Measurements from ENCODE around the gene SIGLEC10.

The SIGLEC10 gene

DNA sequence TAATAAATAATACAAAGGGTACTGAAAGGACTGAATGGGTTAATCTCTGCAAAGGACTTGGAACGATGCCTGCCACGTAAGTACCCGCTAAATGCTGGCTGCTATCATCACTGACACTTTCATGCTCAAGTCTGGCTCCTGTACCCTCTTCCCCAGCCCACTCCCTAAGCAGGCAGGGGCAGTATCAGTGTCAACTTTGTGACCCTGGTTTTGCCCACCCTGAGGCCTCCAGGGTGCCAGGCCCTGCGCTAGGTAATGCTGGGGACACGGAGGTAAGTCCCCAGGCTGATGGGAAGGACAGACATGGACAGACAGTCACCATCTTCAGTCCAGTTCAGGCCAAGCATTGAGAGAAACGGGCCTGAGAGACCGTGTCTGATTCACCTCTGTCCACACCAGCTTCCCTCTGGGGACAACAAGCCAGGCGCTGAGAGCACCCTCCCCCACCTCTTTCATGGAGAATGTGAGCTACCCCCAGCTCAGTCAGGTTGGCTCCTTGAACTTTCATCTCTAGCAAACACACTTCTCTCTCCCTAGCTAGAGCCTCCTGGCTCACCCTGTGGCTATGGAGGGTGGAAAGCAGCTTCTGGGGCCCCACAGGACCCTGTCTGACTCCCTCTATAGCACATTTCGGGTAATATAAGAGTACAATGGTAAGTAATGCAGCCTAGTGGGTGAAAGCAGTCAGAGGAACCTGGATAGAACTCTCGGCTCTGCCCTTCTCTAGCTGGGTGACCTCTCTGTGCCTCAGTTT, 52.1 kb downstream of the SIGLEC10 start:
- Histone ChIP-seq H3K4me2 (ENCODE audit: low read length) (peak overlapping the region; percentile 95), H3K79me2 (ENCODE audit: control insufficient read depth, low read length) (peaks cover 45% of the 10 kb centered on the region)

DNA sequence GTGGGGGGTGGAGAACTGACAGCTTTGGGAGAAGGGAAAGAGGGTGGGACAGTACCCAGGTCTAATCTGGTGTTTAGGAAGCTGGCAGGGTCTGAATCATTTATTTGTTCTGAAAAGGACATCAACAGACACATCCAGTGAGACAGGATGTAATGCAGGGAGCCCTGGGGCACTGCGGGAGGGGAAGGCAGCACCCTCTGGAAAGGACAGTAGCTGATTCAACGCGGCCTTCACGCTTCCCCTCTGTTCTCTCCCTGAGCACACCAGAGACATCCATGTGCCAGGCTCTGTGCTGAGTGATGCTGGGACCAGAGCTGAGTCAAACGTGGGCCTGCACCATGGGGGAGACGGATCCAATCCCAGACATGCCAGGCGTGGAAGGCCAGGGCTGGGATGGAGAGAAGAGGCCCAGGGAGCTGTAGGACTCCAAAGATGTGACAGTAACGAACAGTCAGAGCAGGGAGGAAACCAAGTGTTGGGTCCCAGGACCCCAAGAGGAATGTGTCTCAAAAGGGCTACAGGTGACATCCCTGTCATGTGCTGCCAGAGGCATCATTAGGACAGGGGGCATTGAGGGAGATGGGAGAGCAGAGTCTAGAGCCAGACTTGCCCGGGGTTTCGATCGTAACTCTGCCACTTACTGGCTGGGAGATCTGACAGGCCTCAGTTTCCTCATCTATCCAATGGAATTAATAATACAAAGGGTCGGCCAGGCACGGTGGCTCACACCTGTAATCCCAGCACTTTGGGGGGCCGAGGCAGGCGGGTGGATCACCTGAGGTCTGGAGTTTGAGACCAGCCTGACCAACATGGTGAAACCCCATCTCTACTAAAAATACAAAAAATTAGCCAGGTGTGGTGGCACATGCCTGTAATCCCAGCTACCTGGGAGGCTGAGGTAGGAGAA, 53.0 kb downstream of the SIGLEC10 start:
- no peak for TF ChIP-seq EZH2phosphoT487 (IDR thresholded peaks at IDR 0.05; ENCODE audit: borderline replicate concordance, low read length)
- TF ChIP-seq, protein P1, sequence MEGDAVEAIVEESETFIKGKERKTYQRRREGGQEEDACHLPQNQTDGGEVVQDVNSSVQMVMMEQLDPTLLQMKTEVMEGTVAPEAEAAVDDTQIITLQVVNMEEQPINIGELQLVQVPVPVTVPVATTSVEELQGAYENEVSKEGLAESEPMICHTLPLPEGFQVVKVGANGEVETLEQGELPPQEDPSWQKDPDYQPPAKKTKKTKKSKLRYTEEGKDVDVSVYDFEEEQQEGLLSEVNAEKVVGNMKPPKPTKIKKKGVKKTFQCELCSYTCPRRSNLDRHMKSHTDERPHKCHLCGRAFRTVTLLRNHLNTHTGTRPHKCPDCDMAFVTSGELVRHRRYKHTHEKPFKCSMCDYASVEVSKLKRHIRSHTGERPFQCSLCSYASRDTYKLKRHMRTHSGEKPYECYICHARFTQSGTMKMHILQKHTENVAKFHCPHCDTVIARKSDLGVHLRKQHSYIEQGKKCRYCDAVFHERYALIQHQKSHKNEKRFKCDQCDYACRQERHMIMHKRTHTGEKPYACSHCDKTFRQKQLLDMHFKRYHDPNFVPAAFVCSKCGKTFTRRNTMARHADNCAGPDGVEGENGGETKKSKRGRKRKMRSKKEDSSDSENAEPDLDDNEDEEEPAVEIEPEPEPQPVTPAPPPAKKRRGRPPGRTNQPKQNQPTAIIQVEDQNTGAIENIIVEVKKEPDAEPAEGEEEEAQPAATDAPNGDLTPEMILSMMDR (IDR thresholded peaks at IDR 0.05; ENCODE audit: low read depth, low read length, poor library complexity, severe bottlenecking) = no peak
- H3K9me2 ChIP-seq (replicated peaks; ENCODE audit: control insufficient read depth, low read length) = no peaks in the 10 kb centered on the region
- no peaks in the 10 kb centered on the region for H3K27me3 ChIP-seq (ENCODE audit: control insufficient read depth, low read length)
- peaks cover 10% of the 10 kb centered on the region; the same call in 1 of the 2 replicates for H3K36me3 ChIP-seq (ENCODE audit: control insufficient read depth, low read length)
- peaks cover 45% of the 10 kb centered on the region for H3K79me2 ChIP-seq (ENCODE audit: control insufficient read depth, low read length)
- no peak overlapping the region for H3K4me3 ChIP-seq (ENCODE audit: low read length)
- H3K9me3 ChIP-seq (ENCODE audit: control insufficient read depth, insufficient read depth, low read length) = no peaks in the 10 kb centered on the region
- peak overlapping the region; percentile 21; the same call in 1 of the 2 replicates for H3K4me2 ChIP-seq (ENCODE audit: low read length)
- peaks cover 25% of the 10 kb centered on the region for H3K4me1 ChIP-seq (ENCODE audit: control insufficient read depth, low read length)
- H3K27ac ChIP-seq (ENCODE audit: low read depth, low read length) = no peak overlapping the region
- H4K20me1 ChIP-seq (ENCODE audit: control insufficient read depth, insufficient read depth, low read depth, low read length) = no peaks in the 10 kb centered on the region
- H3F3A ChIP-seq (ENCODE audit: control insufficient read depth, insufficient read depth) = no peaks in the 10 kb centered on the region

More for the DNA sequence above, 52.1 kb downstream of the SIGLEC10 start:
- no peaks in the 10 kb centered on the region for H3F3A ChIP-seq (ENCODE audit: control insufficient read depth, insufficient read depth)
- H3K9me2 ChIP-seq (replicated peaks; ENCODE audit: control insufficient read depth, low read length) = no peaks in the 10 kb centered on the region
- TF ChIP-seq, protein P1 (IDR thresholded peaks at IDR 0.05; ENCODE audit: low read depth, low read length, poor library complexity, severe bottlenecking) = peak; percentile 13
- TF ChIP-seq EZH2phosphoT487 (IDR thresholded peaks at IDR 0.05; ENCODE audit: borderline replicate concordance, low read length) = no peak
- H3K27me3 ChIP-seq (ENCODE audit: control insufficient read depth, low read length) = no peaks in the 10 kb centered on the region
- H3K4me1 ChIP-seq (ENCODE audit: control insufficient read depth, low read length) = peaks cover 25% of the 10 kb centered on the region
- H3K4me3 ChIP-seq (ENCODE audit: low read length) = peak overlapping the region; percentile 100
- H3K36me3 ChIP-seq (ENCODE audit: control insufficient read depth, low read length) = peaks cover 10% of the 10 kb centered on the region; the same call in 1 of the 2 replicates
- peak overlapping the region; percentile 64 for H3K27ac ChIP-seq (ENCODE audit: low read depth, low read length)
- H3K9me3 ChIP-seq (ENCODE audit: control insufficient read depth, insufficient read depth, low read length) = no peaks in the 10 kb centered on the region
- no peaks in the 10 kb centered on the region for H4K20me1 ChIP-seq (ENCODE audit: control insufficient read depth, insufficient read depth, low read depth, low read length)

DNA sequence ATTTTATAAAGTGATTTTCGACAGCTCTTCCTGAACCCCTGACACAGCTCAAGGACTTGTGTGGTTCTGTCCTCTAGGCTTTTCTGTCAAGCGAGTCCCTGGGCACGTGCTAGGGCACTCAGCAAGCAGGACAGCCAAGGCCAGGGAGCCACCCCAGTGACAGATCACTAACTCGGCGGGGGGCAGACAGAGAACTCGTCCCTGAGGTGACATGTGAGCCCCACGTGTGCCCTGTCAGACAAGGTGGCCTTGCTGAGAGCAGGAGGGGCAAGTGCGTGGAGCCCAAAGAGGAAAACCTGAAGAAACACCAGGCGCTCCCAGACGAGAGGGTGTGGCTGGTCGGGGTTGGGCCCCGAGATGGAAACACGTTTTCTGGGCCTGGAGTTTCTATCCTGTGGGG, 56.2 kb downstream of the SIGLEC10 start:
- Histone ChIP-seq H3K9me2 (replicated peaks; ENCODE audit: control insufficient read depth, low read length) (no peaks in the 10 kb centered on the region), H3K27ac (ENCODE audit: low read depth, low read length) (no peak overlapping the region), H3K4me3 (ENCODE audit: low read length) (no peak overlapping the region), H3K4me2 (ENCODE audit: low read length) (no peak overlapping the region), H4K20me1 (ENCODE audit: control insufficient read depth, insufficient read depth, low read depth, low read length) (no peaks in the 10 kb centered on the region), H3K36me3 (ENCODE audit: control insufficient read depth, low read length) (peaks cover 4% of the 10 kb centered on the region; the same call in 1 of the 2 replicates), H3K79me2 (ENCODE audit: control insufficient read depth, low read length) (peaks cover 30% of the 10 kb centered on the region), H3K27me3 (ENCODE audit: control insufficient read depth, low read length) (no peaks in the 10 kb centered on the region), H3K4me1 (ENCODE audit: control insufficient read depth, low read length) (peaks cover 15% of the 10 kb centered on the region), H3K9me3 (ENCODE audit: control insufficient read depth, insufficient read depth, low read length) (no peaks in the 10 kb centered on the region), H3F3A (ENCODE audit: control insufficient read depth, insufficient read depth) (no peaks in the 10 kb centered on the region)
- no peak for TF ChIP-seq EZH2phosphoT487 (IDR thresholded peaks at IDR 0.05; ENCODE audit: borderline replicate concordance, low read length)
- TF ChIP-seq, protein P1 (IDR thresholded peaks at IDR 0.05; ENCODE audit: low read depth, low read length, poor library complexity, severe bottlenecking) = no peak
